CD4-positive, alpha-beta T cell treated with Interferon alpha-2 for 1 hour (primary cell): ENCODE results near the gene LINGO3.
"Not testable (repeated sequence)": the region's sequence is repeated elsewhere in the genome, so short reads cannot be mapped to it uniquely, and the experiment has no call there.

ENCODE experiments used
- DNase-seq, 2 donors: peaks; one replicate each; pipeline ENCODE4 v3.0.0-alpha.2; 2020 to 2022

The LINGO3 gene

DNA sequence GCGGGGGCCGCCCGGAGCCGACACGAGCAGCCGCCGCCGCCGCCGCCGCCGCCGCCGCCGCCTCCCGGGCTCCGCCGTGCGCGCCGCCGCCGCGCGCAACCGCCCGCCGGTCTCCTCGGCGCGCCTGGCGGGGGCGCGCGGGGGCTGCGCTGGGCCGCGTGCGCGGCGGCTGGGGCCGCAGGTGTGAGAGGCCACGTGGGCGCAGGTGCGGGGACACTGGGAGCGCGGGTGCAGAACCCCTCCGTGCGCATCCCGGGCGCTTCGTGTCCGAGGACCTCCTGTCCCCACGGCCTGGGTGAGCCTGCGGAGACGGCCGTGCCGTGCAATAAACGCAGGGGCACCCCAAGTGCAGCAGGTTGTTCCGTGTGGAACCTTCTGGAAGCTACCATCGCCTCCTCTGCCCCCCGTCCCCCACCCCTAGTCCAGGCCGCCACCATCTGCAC is at the start of gene LINGO3:
Gene LINGO3 (minus strand): TSS at position 41 of the 443 bp plus-strand sequence. CDS start 16,378 bp downstream, outside the sequence.
- DNase-seq = no peak

DNA sequence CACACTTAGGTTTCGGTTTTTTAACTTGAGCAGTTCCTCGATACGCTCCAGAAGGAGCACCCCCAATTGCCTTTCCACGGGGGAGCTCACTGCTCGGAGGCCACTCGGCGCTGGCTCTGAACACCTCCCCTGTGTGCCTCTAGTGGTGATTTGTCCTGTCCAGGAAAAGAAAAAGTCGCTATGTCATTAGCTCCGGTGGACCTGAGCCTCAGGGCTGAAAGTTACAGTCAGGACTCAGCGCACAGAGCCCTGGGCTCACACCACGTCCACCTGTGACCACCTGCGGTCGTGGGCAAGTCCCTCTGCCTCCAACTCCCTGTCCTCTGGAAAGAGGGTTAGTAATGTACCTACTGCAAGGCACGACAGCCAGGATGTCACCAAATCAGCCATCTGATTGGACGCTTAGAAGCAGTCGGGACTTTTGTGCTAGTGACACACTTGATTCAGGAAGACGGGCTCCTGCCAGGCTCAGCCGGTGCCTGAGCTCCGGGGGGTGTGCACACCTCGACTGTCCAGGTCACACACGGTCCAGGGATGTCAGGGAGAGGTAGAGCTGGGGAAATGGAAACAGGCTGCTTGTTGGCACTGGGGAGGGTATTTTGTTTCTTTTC is 48.2 kb upstream of the LINGO3 start:
- no peak for DNase-seq

DNA sequence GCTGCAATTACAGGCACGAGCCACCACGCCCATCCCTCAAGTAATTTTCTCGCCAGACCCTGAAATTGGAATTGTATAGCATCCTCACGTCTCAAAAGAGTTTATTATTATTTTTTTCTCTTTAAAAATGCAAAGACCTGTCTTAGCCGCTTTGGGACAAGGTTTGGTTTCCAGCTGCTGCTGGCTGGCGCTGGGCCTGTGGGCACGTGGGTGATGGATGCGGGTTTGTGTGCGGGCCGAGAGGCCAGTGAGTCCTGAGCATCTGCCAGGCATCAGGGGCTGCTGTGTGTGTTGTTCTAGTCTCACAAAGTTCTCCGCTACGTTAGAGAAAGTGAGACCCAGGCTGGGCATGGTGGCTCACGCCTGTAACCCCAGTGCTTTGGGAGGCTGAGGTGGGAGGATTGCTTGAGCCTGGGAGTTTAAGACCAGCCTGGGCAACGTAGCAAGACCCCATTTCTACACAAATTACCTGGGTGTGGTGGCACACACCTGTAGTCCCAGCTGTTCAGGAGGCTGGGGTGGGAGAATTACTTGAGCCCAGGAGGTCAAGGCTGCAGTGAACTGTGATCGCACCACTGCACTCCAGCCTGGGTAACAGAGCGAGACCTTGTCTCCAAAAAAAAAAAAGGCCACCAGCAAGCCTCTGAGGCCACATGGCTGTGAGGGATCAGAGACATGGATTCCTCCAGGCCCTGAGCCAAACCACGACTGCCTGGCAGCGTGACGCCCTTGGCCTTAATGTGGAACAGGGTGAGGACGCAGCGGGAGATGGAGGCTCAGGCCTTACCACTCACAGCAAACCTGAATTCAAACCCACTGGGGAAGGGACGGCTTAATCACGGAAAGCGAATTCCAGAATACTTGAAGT is 47.4 kb upstream of the LINGO3 start:
- no peak for DNase-seq

GRCh38 chr19:2354670-2355069 is 46.7 kb upstream of the LINGO3 start:
- no peak for DNase-seq

DNA sequence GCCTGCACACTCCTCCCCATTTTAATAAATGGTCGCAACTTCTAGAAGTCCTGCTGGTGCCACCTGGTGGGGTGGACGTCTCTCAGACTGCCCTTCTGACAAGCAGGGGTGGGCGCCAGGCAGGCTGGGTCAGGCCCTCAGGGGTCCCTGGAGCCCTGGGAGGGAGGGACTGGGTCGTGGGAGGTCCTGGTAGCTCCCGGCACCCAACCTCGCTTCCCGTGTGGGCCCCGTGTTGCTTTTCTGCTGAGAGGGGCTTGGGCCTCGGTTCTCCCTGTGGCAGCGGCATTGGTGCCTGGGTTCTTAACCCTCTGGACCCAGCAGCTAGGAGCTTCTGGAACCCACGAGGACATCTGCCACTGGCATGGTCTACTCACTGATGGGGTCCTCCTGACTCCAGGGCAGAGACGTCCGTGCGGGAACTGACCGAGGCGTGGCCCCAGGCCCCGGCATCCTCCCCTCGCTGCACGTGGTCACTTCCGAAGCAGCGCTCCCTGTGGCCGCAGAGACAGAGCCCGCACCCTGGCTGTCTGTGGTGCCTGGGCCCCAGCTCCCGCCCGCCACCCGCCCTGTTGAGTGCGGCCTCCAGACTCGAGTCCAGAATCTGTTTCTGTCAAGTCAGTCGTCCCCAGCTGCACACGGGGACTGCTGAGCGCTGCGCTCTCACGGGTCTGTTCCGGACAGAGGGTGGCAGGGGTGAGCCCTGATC is 46.1 kb upstream of the LINGO3 start:
- DNase-seq = no peak

GRCh38 chr19:2353159-2353886 is 45.4 kb upstream of the LINGO3 start:
- DNase-seq = no peak

DNA sequence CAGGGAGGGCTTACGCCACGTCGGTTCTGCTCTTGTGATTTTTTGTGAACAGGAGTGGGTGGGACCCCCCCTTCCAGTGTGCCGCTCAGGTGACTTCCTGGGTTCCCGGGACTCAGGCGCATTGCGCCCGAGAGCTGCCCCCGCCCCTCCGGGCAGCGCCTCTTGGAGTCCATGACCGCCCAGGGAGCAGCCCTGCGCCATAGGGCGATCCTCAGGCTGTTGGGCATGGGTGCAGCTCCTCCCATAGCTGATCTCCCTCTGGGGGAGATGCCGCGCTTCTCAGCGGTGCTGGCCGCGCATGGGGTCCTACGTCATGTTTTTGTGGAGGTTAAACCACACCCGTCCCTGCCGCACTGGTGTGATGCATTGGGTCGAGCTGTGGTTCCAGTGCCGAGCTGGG is 44.2 kb upstream of the LINGO3 start:
- DNase-seq = no peak

DNA sequence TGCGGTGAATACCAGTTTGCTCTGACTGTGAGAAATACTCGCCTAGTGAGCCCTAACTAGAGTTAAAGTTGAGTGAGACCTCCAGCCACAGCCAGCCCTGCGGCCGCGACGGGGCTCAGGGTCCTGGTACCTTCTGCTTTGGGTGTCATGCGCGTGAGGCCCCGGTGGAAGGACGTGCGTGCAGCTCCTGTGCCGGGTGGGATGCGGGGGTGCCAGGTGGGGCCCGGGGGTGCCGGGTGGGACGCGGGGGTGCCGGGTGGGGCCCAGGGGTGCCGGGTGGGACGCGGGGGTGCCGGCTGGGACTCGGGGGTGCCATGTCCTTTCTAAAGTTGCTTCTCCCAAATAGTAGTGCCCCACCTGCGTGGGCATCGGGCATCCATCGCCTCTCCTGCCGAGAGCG is 43.6 kb upstream of the LINGO3 start:
- no peak for DNase-seq

- DNase-seq = no peak
Measured at GRCh38 chr19:2350656-2351055, 42.7 kb upstream of the LINGO3 start.

GRCh38 chr19:2349818-2350217 is 41.9 kb upstream of the LINGO3 start:
- not testable (repeated sequence) for DNase-seq

DNA sequence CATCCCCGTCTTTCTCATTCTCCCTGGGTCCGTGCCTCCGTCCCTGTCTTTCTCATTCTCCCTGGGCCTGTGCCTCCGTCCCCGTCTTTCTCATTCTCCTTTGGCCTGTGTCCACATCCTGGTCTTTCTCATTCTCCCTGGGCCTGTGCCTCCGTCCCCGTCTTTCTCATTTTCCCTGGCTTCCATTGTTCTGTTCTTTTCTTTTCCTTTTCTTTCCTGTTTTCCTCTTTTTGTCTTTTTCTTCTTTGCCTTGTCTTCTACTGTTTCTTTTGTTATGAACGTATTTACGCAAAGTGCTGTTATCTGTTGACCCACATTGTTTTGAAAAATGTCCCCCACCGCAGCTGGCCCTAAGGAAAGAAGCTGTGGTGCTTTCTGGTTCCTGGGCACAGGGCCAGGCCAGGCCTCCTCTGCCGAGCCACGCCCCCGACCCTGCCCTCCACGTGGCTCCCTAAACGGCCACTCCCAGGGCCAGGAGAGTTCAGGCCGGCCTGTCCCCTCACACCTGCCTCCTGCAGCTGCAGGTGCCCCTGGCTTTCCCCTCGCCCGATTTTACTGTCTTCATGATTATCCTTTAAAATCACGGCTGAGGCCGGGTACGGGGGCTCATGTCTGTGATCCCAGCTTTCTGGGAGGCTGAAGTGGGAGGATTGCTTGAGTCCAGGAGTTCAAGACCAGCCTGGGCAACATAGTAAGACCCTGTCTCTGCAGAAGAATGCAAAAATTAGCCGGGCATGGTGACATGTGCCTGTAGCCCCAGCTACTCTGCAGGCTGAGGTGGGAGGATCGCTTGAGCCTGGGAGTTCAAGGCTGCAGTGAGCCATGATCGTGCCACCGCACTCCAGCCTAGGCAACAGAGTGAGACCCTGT is 38.1 kb upstream of the LINGO3 start:
- no peak for DNase-seq

GRCh38 chr19:2345076-2345475 is 37.1 kb upstream of the LINGO3 start:
- DNase-seq = no peak

GRCh38 chr19:2344381-2344870 is 36.5 kb upstream of the LINGO3 start:
- no peak for DNase-seq

GRCh38 chr19:2343289-2343982 is 35.5 kb upstream of the LINGO3 start:
- no peak for DNase-seq

GRCh38 chr19:2342656-2343288 is 34.8 kb upstream of the LINGO3 start:
- no peak for DNase-seq

GRCh38 chr19:2341982-2342381 is 34.0 kb upstream of the LINGO3 start:
- DNase-seq = no peak

DNA sequence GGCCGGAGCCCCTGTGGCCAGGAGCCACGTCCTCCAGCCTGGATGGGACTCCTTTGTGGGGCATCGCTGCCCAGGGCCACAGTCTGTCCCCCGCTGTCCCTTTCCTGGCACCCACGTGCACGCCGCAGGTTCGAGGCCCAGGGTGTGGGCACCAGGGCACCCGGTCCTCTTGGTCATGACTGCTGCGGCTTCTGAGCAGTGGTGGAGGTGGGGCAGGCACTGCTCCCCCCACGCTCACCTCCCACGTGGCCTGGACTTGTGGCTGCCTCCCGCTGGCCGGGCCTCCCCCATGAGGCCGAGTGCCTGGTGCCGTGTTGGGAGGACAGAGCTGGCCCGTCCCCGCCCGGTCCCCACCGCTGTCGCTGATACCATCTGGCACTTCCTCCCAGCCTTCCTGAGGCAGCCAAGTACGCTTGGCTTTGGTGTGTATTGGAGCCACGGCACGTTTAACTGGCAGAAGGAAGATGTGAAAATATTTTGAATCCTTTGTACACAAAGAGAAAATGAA is 33.3 kb upstream of the LINGO3 start:
- no peak for DNase-seq

- DNase-seq = no peak
Measured at GRCh38 chr19:2340496-2341243, 32.7 kb upstream of the LINGO3 start.

GRCh38 chr19:2339644-2340310 is 31.8 kb upstream of the LINGO3 start:
- DNase-seq = no peak
